ENCODE data around the gene HTRA1.

GRCh38 chr10:122420624-122421007 is 40.7 kb upstream of the HTRA1 start:
- TF ChIP-seq POLR2AphosphoS5 (IDR thresholded peaks at IDR 0.05; ENCODE audit: low read depth, low read length) = no peak
- TF ChIP-seq TAF1 (IDR thresholded peaks at IDR 0.05; ENCODE audit: borderline replicate concordance, insufficient read depth, low read length) = no peak
- no peak for TF ChIP-seq REST (IDR thresholded peaks at IDR 0.05; ENCODE audit: insufficient read depth in 1 of 2, low read depth in 2 of 2, low read length in 2 of 2)
- no peak for TF ChIP-seq FOXP2 (optimal IDR thresholded peaks at IDR 0.05; ENCODE audit: borderline replicate concordance, extremely low read depth, extremely low read length, insufficient read depth)

Measured in PFSK-1 (cell line).